NT2/D1 (cell line): ENCODE measurements around the gene PPARA.

ENCODE experiments used
- DNase-seq: peaks from one replicate; pipeline ENCODE4 v3.0.0-alpha.2; 2011; ENCODE audit warnings: low read depth, low spot score
- H3K27me3 ChIP-seq: 2 replicates; pipeline ENCODE4 v1.6.0; 2011; ENCODE audit warnings: mild to moderate bottlenecking; ENCODE audit not compliant: insufficient read length, insufficient read depth
- H3K36me3 ChIP-seq: 2 replicates; pipeline ENCODE4 v1.6.1; 2011; ENCODE audit warnings: mild to moderate bottlenecking, low read length, mixed read lengths; ENCODE audit not compliant: insufficient read depth, insufficient read length
- H3K4me1 ChIP-seq: 2 replicates; pipeline ENCODE4 v1.5.1; 2011; ENCODE audit not compliant: insufficient read depth, insufficient read length
- H3K4me3 ChIP-seq: 2 replicates; pipeline ENCODE4 v1.5.1; 2011; ENCODE audit warnings: low read depth; ENCODE audit not compliant: insufficient read length
- H3K9ac ChIP-seq: 2 replicates; pipeline ENCODE4 v1.6.0; 2011; ENCODE audit warnings: low read depth; ENCODE audit not compliant: insufficient read length
- H3K9me3 ChIP-seq: 2 replicates; pipeline ENCODE4 v1.5.1; 2011; ENCODE audit warnings: mild to moderate bottlenecking, low read length; ENCODE audit not compliant: insufficient read depth
- SUZ12 ChIP-seq: IDR thresholded peaks from 2 replicates; pipeline ENCODE4 v1.6.1; 2011; ENCODE audit not compliant: insufficient read length, insufficient read depth; ENCODE audit errors: extremely low read depth
- YY1 ChIP-seq: IDR thresholded peaks from 2 replicates; pipeline ENCODE4 v1.6.1; 2011; ENCODE audit not compliant: insufficient read length, insufficient read depth
- ZNF274 ChIP-seq: IDR thresholded peaks from 2 replicates; pipeline ENCODE4 v1.6.1; 2011; ENCODE audit warnings: mild to moderate bottlenecking, low read depth, low read length

PPARA gene

DNA sequence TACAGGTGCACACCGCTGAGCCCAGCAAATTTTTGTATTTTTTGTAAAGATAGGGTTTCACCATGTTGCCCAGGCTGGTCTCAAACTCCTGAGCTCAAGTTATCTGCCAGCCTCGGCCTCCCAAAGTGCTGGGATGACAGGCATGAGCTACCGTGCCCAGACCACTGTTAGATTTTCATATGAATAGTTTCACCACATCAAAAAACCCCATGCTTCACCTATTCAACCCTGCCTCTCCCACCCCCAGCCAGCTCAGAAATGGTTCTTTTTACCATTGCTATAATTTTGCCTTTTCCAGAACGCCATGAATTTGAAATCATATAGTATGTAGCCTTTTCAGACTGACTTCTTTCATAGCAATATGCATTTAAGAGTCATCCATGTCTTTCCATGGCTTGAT, 61.9 kb downstream of the PPARA start:
- peaks cover 10% of the 10 kb centered on the region for H3K9me3 ChIP-seq
- no peak overlapping the region for H3K9ac ChIP-seq
- no peak for DNase-seq
- H3K27me3 ChIP-seq: no peaks in the 10 kb centered on the region
- TF ChIP-seq YY1 (no peak), ZNF274 (no peak), SUZ12 (no peak)
- peaks cover 3% of the 10 kb centered on the region for H3K4me1 ChIP-seq
- H3K4me3 ChIP-seq: no peak overlapping the region
- H3K36me3 ChIP-seq: no peaks in the 10 kb centered on the region

DNA sequence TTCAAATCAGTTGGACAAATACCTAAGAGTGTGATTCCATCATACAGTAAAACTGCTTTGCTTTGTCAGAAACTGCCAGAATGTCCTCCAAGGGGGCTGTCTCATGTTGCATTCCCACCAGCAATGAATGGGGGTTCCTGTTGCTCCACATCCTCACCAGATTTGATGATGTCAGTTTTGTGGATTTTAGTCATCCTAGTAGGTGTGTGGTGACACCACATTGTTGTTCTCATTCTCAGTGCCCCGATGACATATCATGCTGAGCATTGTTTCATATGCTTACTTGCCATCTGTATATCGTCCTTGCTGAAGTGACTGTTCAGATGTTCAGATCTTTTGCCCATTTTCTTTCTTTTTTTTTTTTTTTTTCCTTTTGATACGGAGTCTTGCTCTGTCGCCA, 62.7 kb downstream of the PPARA start:
- DNase-seq: no peak
- no peak overlapping the region for H3K9ac ChIP-seq
- H3K27me3 ChIP-seq: no peaks in the 10 kb centered on the region
- peaks cover 10% of the 10 kb centered on the region for H3K9me3 ChIP-seq
- no peaks in the 10 kb centered on the region for H3K36me3 ChIP-seq
- peaks cover 3% of the 10 kb centered on the region for H3K4me1 ChIP-seq
- no peak for TF ChIP-seq YY1
- no peak for TF ChIP-seq ZNF274
- no peak for TF ChIP-seq SUZ12
- no peak overlapping the region for H3K4me3 ChIP-seq

DNA sequence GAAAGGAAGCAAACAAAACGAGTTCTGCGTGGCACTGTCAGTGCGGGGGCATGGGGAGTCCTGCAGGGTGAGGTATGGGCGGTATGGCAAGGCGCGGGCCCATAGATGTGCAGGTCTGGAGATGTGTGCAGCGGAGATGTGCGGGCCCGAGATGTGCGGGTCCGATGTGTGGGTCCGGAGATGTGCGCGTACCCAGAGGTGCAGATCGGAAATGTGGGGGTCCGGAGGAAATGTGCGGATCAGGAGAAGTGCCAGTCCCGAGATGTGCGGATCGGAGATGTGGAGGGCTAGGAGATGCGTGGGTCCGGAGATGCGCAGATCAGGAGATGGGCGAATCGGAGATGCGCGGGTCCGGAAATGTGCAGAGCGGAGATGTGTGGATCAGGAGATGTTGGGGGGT, 63.8 kb downstream of the PPARA start:
- Histone ChIP-seq H3K36me3 (no peaks in the 10 kb centered on the region), H3K4me3 (no peak overlapping the region), H3K4me1 (peaks cover 3% of the 10 kb centered on the region), H3K27me3 (no peaks in the 10 kb centered on the region), H3K9ac (no peak overlapping the region), H3K9me3 (peaks cover 8% of the 10 kb centered on the region)
- TF ChIP-seq YY1 (no peak), SUZ12 (no peak), ZNF274 (no peak)
- DNase-seq: no peak

DNA sequence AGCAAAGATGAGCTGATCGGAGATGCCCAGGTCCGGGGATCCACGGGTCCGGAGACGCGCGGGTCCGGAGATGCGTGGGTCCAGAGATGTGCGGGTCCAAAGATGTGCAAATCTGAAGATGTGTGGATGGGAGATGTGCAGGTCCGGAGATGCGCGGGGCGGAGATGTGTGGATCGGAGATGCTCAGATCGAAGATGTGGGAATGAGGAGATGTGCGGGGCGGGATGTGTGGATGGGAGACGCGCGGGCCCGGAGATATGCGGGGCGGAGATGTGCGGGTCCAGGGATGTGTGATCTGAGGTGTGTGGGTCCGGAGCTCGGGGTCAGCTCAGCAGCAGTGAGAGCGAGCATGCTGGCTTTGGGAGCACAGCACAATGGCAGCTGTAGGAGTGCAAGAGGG, 64.3 kb downstream of the PPARA start:
- Histone ChIP-seq H3K27me3 (no peaks in the 10 kb centered on the region), H3K4me1 (peaks cover 3% of the 10 kb centered on the region), H3K9ac (no peak overlapping the region), H3K9me3 (peaks cover 3% of the 10 kb centered on the region), H3K36me3 (no peaks in the 10 kb centered on the region), H3K4me3 (no peak overlapping the region)
- no peak for TF ChIP-seq ZNF274
- TF ChIP-seq SUZ12: no peak
- TF ChIP-seq YY1: no peak
- no peak for DNase-seq

DNA sequence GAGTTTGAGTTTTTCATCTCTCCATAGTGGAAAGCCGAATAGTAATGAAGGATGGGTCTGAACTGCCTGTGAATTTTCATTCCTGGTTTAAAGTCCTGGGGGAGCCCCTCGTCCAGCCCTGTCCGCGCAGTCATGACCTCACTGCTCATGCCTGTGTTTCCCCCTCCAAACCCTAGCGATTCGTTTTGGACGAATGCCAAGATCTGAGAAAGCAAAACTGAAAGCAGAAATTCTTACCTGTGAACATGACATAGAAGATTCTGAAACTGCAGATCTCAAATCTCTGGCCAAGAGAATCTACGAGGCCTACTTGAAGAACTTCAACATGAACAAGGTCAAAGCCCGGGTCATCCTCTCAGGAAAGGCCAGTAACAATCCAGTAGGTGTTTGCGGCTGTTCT, 69.3 kb downstream of the PPARA start:
- Histone ChIP-seq H3K4me1 (peaks cover 5% of the 10 kb centered on the region), H3K27me3 (no peaks in the 10 kb centered on the region), H3K4me3 (no peak overlapping the region), H3K36me3 (no peaks in the 10 kb centered on the region), H3K9me3 (no peaks in the 10 kb centered on the region), H3K9ac (no peak overlapping the region)
- TF ChIP-seq SUZ12 (no peak), YY1 (no peak), ZNF274 (no peak)
- no peak for DNase-seq

DNA sequence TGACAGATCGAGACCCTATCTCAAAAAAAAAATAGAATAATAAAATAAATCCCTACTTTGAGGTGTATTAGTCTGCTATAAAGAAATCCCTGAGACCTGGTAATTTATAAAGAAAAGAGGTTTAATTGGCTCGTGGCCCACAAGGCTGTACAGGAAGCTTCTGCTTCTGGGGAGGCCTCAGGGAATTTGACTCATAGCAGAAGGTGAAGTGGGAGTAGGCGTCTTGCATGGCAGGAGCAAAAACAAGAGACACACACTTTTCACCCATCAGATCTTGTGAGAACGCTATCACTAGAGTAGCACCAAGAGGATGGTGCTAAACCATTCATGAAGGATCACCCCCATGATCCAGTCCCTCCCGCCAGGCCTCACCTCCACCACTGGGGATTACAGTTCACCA, 70.6 kb downstream of the PPARA start:
- Histone ChIP-seq H3K4me3 (no peak overlapping the region), H3K9ac (no peak overlapping the region), H3K27me3 (no peaks in the 10 kb centered on the region), H3K9me3 (no peaks in the 10 kb centered on the region), H3K4me1 (peaks cover 8% of the 10 kb centered on the region), H3K36me3 (no peaks in the 10 kb centered on the region)
- no peak for DNase-seq
- TF ChIP-seq ZNF274 (no peak), SUZ12 (no peak), YY1 (no peak)

DNA sequence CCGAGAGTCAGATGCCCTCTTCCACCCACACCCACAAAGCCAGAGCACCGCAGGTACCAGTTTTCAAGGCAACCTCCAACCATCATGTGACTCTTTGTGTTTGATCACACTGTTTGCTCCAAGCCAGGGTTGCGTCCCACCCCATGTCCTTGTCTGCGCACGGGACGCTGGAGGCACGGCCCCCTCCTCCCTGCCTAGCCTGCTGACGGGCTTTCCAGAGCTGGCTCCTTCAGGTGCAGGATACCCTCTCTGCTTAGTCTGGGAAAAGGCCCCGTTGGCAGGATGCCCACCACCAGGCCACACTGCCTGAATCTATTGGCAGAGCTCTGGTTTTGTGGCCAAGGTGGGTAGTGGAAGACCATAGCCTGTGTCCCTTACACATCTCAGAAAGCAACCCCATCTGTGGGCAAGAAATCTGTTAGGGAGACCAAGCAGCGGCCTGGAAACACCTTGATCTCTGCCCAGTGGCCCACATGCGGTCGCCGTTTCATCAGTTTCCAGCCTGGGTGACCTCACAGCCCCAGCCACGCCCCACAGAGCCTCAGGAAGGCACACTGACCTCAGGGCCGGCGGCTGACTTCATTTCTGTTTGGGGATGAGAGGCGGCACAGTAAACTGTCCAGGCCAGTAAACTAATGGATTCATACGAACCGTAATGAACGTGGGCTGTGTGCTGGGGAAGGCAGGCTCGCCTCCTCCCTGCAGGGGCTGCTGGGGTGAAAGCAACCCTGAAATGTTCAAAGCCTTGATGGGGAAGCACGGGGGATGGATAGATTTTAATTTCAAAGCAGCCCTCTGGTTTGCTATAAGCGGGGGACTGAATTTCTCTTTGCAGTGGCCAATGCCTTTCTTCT, 73.9 kb downstream of the PPARA start:
- no peaks in the 10 kb centered on the region for H3K27me3 ChIP-seq
- no peak for TF ChIP-seq SUZ12
- TF ChIP-seq ZNF274: no peak
- TF ChIP-seq YY1: no peak
- no peak for DNase-seq
- H3K9me3 ChIP-seq: no peaks in the 10 kb centered on the region
- H3K36me3 ChIP-seq: no peaks in the 10 kb centered on the region
- H3K4me3 ChIP-seq: no peak overlapping the region
- no peak overlapping the region for H3K9ac ChIP-seq
- peaks cover 5% of the 10 kb centered on the region for H3K4me1 ChIP-seq
